SK-N-SH treated with all-trans-retinoic acid at 6 μM for 48 hours (cell line): ENCODE data around the gene RCVRN.

ENCODE experiments used
- BACH2 ChIP-seq: fragments of 250-450 bp; sonication (Bioruptor Pico); IDR thresholded peaks from 2 replicates; pipeline ENCODE4 v1.9.0; 2021; ENCODE audit warnings: mild to moderate bottlenecking, borderline replicate concordance
- CSDC2 ChIP-seq: fragments of 250-450 bp; sonication (Bioruptor Pico); IDR thresholded peaks from 2 replicates; pipeline ENCODE4 v1.5.0; 2020; ENCODE audit warnings: mild to moderate bottlenecking, moderate library complexity
- PPARA ChIP-seq: fragments of 250-450 bp; sonication (Bioruptor Pico); IDR thresholded peaks from 2 replicates; pipeline ENCODE4 v1.5.0; 2020; ENCODE audit warnings: mild to moderate bottlenecking, borderline replicate concordance
- TCF4 ChIP-seq: fragments of 250-450 bp; sonication (Bioruptor Pico); IDR thresholded peaks from 2 replicates; pipeline ENCODE4 v1.8.0; 2021; ENCODE audit warnings: mild to moderate bottlenecking, moderate library complexity, borderline replicate concordance

- TF ChIP-seq PPARA, result no peak
- TF ChIP-seq BACH2 (CRISPR knock-in tag), result no peak
- TF ChIP-seq CSDC2 (CRISPR knock-in tag), result no peak
- no peak for TF ChIP-seq TCF4 (CRISPR knock-in tag)
Measured at GRCh38 chr17:9890124-9890523, 14.9 kb downstream of the RCVRN start.
